Chondrocyte (in vitro differentiated cells): ENCODE results near the gene TMEM214. TPM values are rescaled to one million over a fixed set of nuclear protein-coding genes. Genes with fewer than 3 reads are reported as not detected.

Experiments used
- DNase-seq: peaks from one replicate; pipeline ENCODE4 v3.0.0; 2021; ENCODE audit warnings: mixed read lengths, low spot score
- H3K27ac Mint-ChIP-seq: one replicate; pipeline ENCODE4 v1.8.0; 2021; ENCODE audit warnings: mild to moderate bottlenecking, moderate library complexity, mixed read lengths; ENCODE audit not compliant: unreplicated experiment
- H3K27me3 Mint-ChIP-seq: 2 replicates; pipeline ENCODE4 v1.8.0; 2021; ENCODE audit warnings: low read depth, mixed read lengths
- H3K36me3 Mint-ChIP-seq: 2 replicates; pipeline ENCODE4 v1.8.0; 2021; ENCODE audit warnings: low read depth, mixed read lengths
- H3K4me1 Mint-ChIP-seq: 2 replicates; pipeline ENCODE4 v1.8.0; 2021; ENCODE audit warnings: low read depth, mild to moderate bottlenecking, mixed read lengths
- H3K4me3 Mint-ChIP-seq: one replicate; pipeline ENCODE4 v1.8.0; 2021; ENCODE audit warnings: mild to moderate bottlenecking, moderate library complexity, mixed read lengths; ENCODE audit not compliant: unreplicated experiment
- H3K9me3 Mint-ChIP-seq: 2 replicates; pipeline ENCODE4 v1.8.0; 2021; ENCODE audit warnings: low read depth, mixed read lengths
- total RNA-seq: library from RNA; stranded (reverse); gene quantifications from 3 replicates; pipeline ENCODE4 v1.2.1, GENCODE V29; 2021
- TF ChIP-seq, protein P1 (sequence below): fragments of 200-600 bp; sonication (generic); IDR thresholded peaks from 2 replicates; pipeline ENCODE4 v1.5.0; 2021; ENCODE audit warnings: antibody characterized with exemption, mild to moderate bottlenecking, moderate library complexity

The TMEM214 gene
- total RNA-seq, 1 donor from 2014 or later, result 107 TPM

DNA sequence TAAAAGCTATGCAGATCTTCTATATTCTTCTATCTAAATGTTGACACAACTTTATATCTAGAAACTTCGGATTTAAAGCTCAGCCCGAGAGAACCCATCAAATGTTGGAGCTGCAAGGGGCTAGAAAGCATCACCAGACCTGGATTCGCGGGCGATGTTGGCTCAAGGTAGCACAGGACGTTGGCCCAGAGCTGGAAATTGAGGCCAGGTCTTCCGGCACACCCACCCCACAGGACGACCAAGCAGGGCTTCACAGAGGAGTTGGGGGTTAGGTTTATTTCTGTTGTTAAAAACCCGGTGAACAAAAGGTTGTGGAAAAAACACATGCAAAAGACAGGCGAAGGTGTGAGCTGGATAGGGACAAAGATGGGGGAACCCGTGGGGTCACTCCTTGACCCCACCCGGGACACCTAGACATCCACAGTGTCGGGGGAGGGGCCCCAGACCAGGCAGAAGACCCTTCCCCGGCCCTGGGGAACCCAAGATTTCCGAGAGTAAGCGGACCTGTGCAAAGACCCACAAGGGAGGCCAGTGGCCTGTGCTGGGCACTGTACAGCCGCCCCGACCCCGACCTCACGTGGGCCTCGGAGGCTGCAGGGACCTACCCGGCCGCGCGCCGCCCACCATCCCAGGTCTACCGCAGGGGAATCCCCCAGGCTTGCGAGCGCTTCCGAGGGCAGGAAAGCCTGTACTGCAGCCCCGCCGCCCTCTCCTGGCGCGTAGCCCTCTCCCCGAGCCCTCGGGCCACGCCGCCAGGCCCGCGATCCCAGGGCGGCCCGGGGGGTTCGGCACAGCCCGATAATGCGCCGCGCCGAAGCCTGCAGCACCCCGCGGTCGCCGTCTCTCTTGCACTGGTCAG lies 16.9 kb downstream of the TMEM214 start:
- DNase-seq, result no peak
- Mint-ChIP-seq H3K9me3 (no peaks in the 10 kb centered on the region), H3K27me3 (no peaks in the 10 kb centered on the region), H3K27ac (peak overlapping the region; percentile 99), H3K4me3 (peak overlapping the region; percentile 88), H3K36me3 (no peaks in the 10 kb centered on the region), H3K4me1 (peaks cover 13% of the 10 kb centered on the region)
- TF ChIP-seq, protein P1, sequence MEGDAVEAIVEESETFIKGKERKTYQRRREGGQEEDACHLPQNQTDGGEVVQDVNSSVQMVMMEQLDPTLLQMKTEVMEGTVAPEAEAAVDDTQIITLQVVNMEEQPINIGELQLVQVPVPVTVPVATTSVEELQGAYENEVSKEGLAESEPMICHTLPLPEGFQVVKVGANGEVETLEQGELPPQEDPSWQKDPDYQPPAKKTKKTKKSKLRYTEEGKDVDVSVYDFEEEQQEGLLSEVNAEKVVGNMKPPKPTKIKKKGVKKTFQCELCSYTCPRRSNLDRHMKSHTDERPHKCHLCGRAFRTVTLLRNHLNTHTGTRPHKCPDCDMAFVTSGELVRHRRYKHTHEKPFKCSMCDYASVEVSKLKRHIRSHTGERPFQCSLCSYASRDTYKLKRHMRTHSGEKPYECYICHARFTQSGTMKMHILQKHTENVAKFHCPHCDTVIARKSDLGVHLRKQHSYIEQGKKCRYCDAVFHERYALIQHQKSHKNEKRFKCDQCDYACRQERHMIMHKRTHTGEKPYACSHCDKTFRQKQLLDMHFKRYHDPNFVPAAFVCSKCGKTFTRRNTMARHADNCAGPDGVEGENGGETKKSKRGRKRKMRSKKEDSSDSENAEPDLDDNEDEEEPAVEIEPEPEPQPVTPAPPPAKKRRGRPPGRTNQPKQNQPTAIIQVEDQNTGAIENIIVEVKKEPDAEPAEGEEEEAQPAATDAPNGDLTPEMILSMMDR, result no peak

DNA sequence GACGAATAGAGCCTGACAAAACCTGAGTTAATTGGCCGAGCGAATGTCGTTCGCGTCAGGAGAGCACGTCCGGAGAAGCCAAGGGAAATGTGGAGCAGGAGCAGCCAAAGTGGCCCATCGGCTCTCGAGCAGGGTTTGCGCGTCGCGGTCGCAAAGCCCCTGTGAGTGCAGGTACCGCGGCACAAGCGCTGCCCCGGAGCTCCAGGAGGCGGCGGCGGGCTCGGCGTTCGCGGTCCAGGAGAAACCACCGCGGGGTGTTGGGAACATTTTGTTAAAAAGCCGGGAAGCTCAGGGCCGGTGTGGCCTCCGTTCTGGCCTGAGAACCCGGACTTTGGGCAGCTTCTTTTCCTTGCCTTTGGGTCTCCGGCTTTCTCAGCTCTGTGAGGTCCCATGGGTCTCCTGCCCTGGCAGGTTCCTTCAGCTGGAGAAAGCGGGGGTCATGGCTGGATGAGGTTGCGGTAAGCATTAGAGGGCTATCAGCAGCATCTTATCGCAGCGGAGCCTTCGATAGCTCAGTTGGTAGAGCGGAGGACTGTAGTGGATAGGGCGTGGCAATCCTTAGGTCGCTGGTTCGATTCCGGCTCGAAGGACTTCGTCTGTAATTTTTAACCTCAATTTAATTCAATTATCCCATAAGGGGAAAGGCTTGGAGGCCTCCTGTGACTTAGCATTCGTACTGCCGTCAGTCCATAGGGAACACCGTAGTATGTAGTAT lies 17.7 kb downstream of the TMEM214 start:
- H3K4me1 Mint-ChIP-seq, result peaks cover 13% of the 10 kb centered on the region
- DNase-seq, result no peak
- peak overlapping the region; percentile 88 for H3K4me3 Mint-ChIP-seq
- peaks cover 2% of the 10 kb centered on the region for H3K36me3 Mint-ChIP-seq
- H3K27ac Mint-ChIP-seq, result peak overlapping the region; percentile 99
- no peaks in the 10 kb centered on the region for H3K27me3 Mint-ChIP-seq
- H3K9me3 Mint-ChIP-seq, result no peaks in the 10 kb centered on the region
- TF ChIP-seq, protein P1, result peak; percentile 73

DNA sequence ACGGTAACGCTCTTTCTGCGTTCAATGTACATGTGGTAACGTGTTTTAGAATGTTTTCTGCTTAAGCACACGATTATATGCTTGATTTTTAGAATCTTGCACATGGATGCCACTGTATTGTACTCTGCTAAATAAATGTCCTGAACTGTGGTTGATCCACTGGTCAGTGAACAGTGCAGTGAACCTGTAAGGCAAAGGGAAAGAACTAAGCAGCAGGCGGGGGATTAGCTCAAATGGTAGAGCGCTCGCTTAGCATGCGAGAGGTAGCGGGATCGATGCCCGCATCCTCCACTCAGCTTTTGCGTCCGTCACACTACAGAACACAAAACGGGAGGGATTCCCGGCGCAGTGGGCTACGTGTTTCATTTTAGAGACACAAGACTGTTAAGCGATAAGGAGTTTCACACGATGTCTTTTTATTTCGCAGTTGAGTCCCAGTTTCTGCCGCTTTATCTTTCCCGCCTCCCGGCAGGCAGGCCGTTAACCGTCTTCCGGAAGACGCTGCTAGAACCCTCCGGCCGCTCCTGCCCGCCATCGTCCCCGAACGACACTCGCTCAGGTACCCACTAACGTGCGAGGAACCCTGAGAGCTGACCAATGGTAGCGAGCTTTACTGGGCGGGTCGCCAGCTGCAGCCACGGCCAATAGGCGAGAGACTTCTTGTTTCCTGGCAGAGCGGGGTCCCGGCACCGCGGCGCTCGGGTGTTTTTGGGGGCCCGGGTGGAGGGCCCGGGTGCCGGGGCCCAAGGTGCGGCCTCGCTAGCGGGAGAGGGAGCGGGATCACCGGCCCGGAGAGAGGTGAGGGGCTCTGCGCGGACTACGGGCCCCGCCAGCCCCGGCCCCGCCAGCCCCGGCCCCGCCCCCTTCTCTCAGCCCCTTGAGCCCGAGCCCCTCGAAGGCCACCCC lies 18.5 kb downstream of the TMEM214 start, which contains the start of gene AGBL5:
TSS of gene AGBL5 (plus strand) at position 673 of the 906 bp plus-strand sequence. CDS start 1,291 bp downstream, outside the sequence.
- peak; percentile 97 for DNase-seq
- H3K36me3 Mint-ChIP-seq, result peaks cover 6% of the 10 kb centered on the region
- TF ChIP-seq, protein P1, result no peak
- H3K4me3 Mint-ChIP-seq, result peak within 1 kb of the TSS; percentile 88
- no peaks in the 10 kb centered on the region for H3K27me3 Mint-ChIP-seq
- H3K4me1 Mint-ChIP-seq, result peaks cover 13% of the 10 kb centered on the region
- H3K9me3 Mint-ChIP-seq, result no peaks in the 10 kb centered on the region
- H3K27ac Mint-ChIP-seq, result peak within 1 kb of the TSS; percentile 99

DNA sequence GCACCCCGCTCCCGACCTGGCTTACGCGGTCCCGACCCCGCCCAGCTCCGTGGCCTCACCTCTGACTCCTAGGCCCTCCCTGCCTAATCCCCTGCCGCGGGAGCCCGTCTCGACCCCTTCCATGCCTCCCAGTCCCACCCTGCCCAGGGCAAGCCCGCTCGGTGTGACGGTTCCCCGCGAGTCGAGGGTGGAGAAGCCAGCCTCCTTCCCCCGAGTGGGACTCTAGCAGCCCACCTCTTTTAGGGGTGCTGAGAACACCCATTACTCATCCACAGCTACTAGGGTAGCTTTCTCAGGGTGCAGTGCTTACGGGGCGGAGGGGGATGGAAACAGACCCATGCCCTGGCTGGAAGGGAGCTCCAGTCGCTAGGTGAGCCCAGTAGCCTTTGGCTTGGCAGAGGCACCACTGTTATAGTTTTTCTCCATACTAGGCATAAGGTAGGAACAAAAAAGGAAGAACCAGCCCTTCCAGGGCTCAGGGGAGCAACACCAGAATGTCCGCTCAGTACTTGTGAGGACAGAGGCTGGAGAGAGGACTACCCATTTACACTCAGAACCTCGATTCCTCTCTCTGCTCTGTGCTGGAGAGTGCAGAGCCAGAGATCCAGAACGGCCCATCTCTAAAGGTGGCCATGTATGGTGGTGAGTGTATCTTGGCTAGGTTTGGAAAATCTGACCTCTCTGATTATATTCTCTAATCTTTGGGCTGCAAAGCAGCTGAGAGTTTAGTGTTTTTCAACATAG lies 19.3 kb downstream of the TMEM214 start:
- peaks cover 13% of the 10 kb centered on the region for H3K4me1 Mint-ChIP-seq
- no peaks in the 10 kb centered on the region for H3K27me3 Mint-ChIP-seq

More for the DNA sequence above, 19.3 kb downstream of the TMEM214 start:
- no peak for DNase-seq
- H3K27ac Mint-ChIP-seq, result peak overlapping the region; percentile 94
- TF ChIP-seq, protein P1, result no peak
- no peaks in the 10 kb centered on the region for H3K9me3 Mint-ChIP-seq
- H3K4me3 Mint-ChIP-seq, result peak overlapping the region; percentile 88
- peaks cover 7% of the 10 kb centered on the region for H3K36me3 Mint-ChIP-seq
